HFFc6 (cell line): ENCODE measurements around the gene RAD51B. TPM values are rescaled to one million over a fixed set of nuclear protein-coding genes. Genes with fewer than 3 reads are reported as not detected.
A peak's percentile ranks its signal among the peaks of the same experiment; 100 is the strongest.

Experiments used
- DNase-seq: peaks from one replicate; pipeline ENCODE4 v3.0.0-alpha.2; 2018
- H3K27ac Mint-ChIP-seq: 2 replicates; pipeline ENCODE4 v1.8.0; 2020; ENCODE audit warnings: mild to moderate bottlenecking, mixed read lengths
- H3K27me3 Mint-ChIP-seq: 2 replicates; pipeline ENCODE4 v1.8.0; 2021; ENCODE audit warnings: mild to moderate bottlenecking, moderate library complexity, mixed read lengths; ENCODE audit not compliant: insufficient read depth
- H3K36me3 Mint-ChIP-seq: 2 replicates; pipeline ENCODE4 v1.8.0; 2021; ENCODE audit warnings: low read depth, mixed read lengths
- H3K4me1 Mint-ChIP-seq: 2 replicates; pipeline ENCODE4 v1.8.0; 2020; ENCODE audit warnings: low read depth, mixed read lengths
- H3K4me3 Mint-ChIP-seq: 2 replicates; pipeline ENCODE4 v1.8.0; 2020; ENCODE audit warnings: mild to moderate bottlenecking, moderate library complexity, mixed read lengths
- H3K9me3 Mint-ChIP-seq: 2 replicates; pipeline ENCODE4 v1.8.0; 2020; ENCODE audit warnings: mild to moderate bottlenecking, mixed read lengths
- CTCF ChIP-seq: fragments of 200-600 bp; sonication (generic); IDR thresholded peaks from 2 replicates; pipeline ENCODE4 v1.5.0; 2021; ENCODE audit warnings: antibody characterized with exemption, mild to moderate bottlenecking
- total RNA-seq, 6 experiments: library from RNA; stranded (reverse); fragmentation: NEBNext Ultra II Directional; extraction: Animal tissue kit (Norgen Biotek cat#: 25700); gene quantifications; 2 replicates in 1 of 6; 3 replicates in 5 of 6; pipeline ENCODE4 v1.2.3, GENCODE V29; 2021

Gene RAD51B
- total RNA-seq, 6 experiments from 2014 or later: 7.1 to 12.4 (median 9.6) TPM

DNA sequence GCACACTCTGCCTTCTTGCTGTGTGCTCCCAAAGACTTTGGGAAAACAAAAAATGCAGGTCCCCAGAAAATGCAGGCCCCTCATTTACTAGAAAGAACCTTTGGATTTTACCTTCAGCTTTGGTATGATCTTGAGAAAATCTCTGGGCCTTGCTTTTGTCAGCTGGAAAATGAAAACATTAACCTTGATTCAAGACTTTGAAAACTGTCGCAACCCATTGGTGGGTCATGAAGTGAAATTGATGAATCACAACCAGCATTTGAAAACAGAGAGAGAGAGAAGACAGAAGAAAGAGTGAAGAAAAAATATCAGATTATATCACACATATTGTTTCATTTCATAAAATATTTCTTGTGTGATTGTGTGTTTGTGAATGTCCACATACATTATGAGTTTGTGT, 650.8 kb downstream of the RAD51B start:
- H3K27me3 Mint-ChIP-seq: no peaks in the 10 kb centered on the region
- H3K4me3 Mint-ChIP-seq: no peak overlapping the region
- no peak for DNase-seq
- no peaks in the 10 kb centered on the region for H3K9me3 Mint-ChIP-seq
- no peak for TF ChIP-seq CTCF
- H3K36me3 Mint-ChIP-seq: peaks cover 6% of the 10 kb centered on the region; the same call in 1 of the 2 replicates
- H3K4me1 Mint-ChIP-seq: peaks cover 56% of the 10 kb centered on the region
- H3K27ac Mint-ChIP-seq: no peak overlapping the region

- Mint-ChIP-seq H3K27ac (no peak overlapping the region), H3K4me1 (peaks cover 57% of the 10 kb centered on the region), H3K27me3 (no peaks in the 10 kb centered on the region), H3K36me3 (peaks cover 6% of the 10 kb centered on the region; the same call in 1 of the 2 replicates), H3K9me3 (no peaks in the 10 kb centered on the region), H3K4me3 (no peak overlapping the region)
- TF ChIP-seq CTCF: no peak
- DNase-seq: no peak
Measured at GRCh38 chr14:68471029-68471963, 651.7 kb downstream of the RAD51B start.

- no peak for TF ChIP-seq CTCF
- Mint-ChIP-seq H3K4me3 (no peak overlapping the region), H3K4me1 (peaks cover 57% of the 10 kb centered on the region), H3K27me3 (no peaks in the 10 kb centered on the region), H3K27ac (no peak overlapping the region), H3K9me3 (no peaks in the 10 kb centered on the region), H3K36me3 (peaks cover 6% of the 10 kb centered on the region; the same call in 1 of the 2 replicates)
- DNase-seq: no peak
Measured at GRCh38 chr14:68471964-68472508, 652.5 kb downstream of the RAD51B start.

DNA sequence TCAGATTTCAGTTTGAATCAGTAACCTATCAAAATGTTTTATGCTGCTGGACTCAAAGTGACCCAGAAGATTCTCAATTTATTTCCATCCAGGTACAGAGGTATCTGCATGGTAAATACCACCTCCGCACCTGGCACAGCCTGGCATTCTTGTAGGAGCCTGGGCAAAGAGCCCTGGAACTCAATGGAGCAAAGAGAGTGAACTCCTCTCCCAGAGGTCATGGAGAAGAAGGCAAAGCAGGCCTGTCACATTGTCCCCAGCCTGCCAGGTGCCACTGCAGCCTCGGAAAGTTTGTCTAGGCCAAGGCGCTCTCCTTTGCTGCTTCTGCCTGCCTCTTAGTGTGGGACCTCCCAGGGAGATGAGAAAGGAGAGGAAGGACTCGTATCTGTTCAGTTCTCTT, 653.5 kb downstream of the RAD51B start:
- H3K27me3 Mint-ChIP-seq: no peaks in the 10 kb centered on the region
- peaks cover 6% of the 10 kb centered on the region; the same call in 1 of the 2 replicates for H3K36me3 Mint-ChIP-seq
- H3K27ac Mint-ChIP-seq: no peak overlapping the region
- peaks cover 57% of the 10 kb centered on the region for H3K4me1 Mint-ChIP-seq
- DNase-seq: no peak
- no peaks in the 10 kb centered on the region for H3K9me3 Mint-ChIP-seq
- H3K4me3 Mint-ChIP-seq: no peak overlapping the region
- no peak for TF ChIP-seq CTCF

- H3K4me1 Mint-ChIP-seq: peaks cover 56% of the 10 kb centered on the region
- H3K4me3 Mint-ChIP-seq: no peak overlapping the region
- no peak overlapping the region for H3K27ac Mint-ChIP-seq
- no peaks in the 10 kb centered on the region for H3K9me3 Mint-ChIP-seq
- H3K36me3 Mint-ChIP-seq: peaks cover 6% of the 10 kb centered on the region; the same call in 1 of the 2 replicates
- peak; percentile 14 for DNase-seq
- H3K27me3 Mint-ChIP-seq: no peaks in the 10 kb centered on the region
- TF ChIP-seq CTCF: no peak
Measured at GRCh38 chr14:68473794-68474193, 654.2 kb downstream of the RAD51B start.
